Uterus (tissue), 2 donors: ENCODE measurements around the gene VAV1.

Experiments used
- CTCF ChIP-seq, 4 experiments: fragments of 200-600 bp in 2 of 4; fragments of 450-650 bp in 2 of 4; sonication (generic) in 2 of 4; IDR thresholded peaks; one replicate each; pipeline ENCODE4 v1.5.1; 2016 to 2019; ENCODE audit warnings: antibody characterized with exemption in 4 of 4, mild to moderate bottlenecking in 2 of 4, moderate library complexity in 1 of 4
- POLR2A ChIP-seq, 2 donors: fragments of 450-650 bp; IDR thresholded peaks; one replicate each; pipeline ENCODE4 v1.6.1; 2016; ENCODE audit warnings: antibody characterized with exemption in 2 of 2, mild to moderate bottlenecking in 1 of 2, moderate library complexity in 1 of 2

GRCh38 chr19:6856749-6857372 lies 84.4 kb downstream of the VAV1 start:
- no peak for TF ChIP-seq CTCF (IDR thresholded peaks at IDR 0.05)
- TF ChIP-seq POLR2A (IDR thresholded peaks at IDR 0.05), result no peak
